ENCODE results near the gene PDE10A. TPM values are rescaled to one million over a fixed set of nuclear protein-coding genes. Genes with fewer than 3 reads are reported as not detected.
A peak's percentile ranks its signal among the peaks of the same experiment; 100 is the strongest.

The PDE10A gene
- total RNA-seq (2014; rRNA removed; shearing (Covaris generic)), result 0.02 and 0.07 TPM in 2 replicates

- DNase-seq (ENCODE audit: low read depth), result no peak
Measured at GRCh38 chr6:165662749-165663376, at the start of gene PDE10A. Gene PDE10A, minus strand, starts transcription at chr6:165663241. Its CDS starts 430 bp downstream, at chr6:165662811.

GRCh38 chr6:165708985-165709576 lies 46.0 kb upstream of the PDE10A start:
- no peak for DNase-seq (ENCODE audit: low read depth)

DNA sequence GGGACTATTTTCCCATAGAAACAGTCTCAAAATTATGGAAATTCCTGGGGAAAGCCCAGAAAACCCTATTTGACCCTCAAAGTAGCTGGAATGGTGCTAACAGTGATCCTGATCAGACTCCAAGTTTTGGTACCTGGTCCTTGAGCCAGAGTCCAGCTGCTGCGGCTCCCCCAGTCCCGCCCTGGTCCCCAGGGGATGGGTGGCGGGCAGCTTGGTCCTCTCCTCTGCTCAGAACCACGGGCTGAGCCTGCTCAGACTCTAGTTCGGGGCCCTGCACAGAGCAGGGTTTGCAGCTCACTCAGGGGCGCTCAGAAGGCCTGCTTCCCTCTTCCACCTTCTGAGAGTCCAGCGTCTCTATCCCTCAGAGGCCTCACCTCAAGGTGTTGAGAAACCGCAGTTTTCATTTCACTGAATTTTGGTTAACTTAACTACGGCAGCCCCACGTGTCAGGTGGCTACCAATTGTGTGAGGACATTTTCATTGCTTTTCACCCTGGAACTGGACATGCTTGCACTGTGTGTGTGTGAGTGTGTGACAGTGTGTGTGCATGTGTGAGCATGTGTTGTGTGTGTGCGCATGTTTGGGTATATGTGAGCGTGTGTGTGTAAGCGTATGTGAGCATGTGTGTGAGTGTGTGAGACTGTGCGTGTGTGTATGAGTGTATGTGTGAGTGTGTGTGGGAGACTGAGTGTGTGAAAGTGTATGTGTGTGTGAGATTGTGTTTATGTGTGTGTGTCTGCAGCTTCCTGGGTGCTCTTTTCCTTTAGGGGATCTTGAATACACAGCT lies 44.2 kb upstream of the PDE10A start:
- no peak for DNase-seq (ENCODE audit: low read depth)

DNA sequence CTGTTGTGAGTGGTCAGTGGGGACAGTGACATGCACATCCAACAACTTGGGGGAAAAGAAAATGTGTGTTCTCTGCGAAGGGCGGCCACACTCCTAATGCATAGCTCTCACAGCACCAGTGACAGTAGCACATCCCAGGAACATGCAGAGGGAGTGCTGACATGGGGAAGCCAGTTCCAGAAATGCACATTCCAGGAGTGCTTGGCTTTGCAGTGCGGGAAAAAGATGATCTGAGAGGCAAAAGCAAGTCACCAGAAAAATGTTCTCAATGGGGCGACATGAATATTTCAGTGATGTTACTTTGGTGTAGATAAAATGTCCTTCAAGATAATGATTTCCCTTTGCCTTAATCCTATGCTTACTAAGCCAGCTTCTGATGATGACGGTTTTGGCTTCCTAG lies 42.9 kb upstream of the PDE10A start:
- no peak for DNase-seq (ENCODE audit: low read depth)

- DNase-seq (ENCODE audit: low read depth), result no peak
Measured at GRCh38 chr6:165704045-165704748, 41.2 kb upstream of the PDE10A start.

GRCh38 chr6:165702669-165703068 lies 39.6 kb upstream of the PDE10A start:
- no peak for DNase-seq (ENCODE audit: low read depth)

DNA sequence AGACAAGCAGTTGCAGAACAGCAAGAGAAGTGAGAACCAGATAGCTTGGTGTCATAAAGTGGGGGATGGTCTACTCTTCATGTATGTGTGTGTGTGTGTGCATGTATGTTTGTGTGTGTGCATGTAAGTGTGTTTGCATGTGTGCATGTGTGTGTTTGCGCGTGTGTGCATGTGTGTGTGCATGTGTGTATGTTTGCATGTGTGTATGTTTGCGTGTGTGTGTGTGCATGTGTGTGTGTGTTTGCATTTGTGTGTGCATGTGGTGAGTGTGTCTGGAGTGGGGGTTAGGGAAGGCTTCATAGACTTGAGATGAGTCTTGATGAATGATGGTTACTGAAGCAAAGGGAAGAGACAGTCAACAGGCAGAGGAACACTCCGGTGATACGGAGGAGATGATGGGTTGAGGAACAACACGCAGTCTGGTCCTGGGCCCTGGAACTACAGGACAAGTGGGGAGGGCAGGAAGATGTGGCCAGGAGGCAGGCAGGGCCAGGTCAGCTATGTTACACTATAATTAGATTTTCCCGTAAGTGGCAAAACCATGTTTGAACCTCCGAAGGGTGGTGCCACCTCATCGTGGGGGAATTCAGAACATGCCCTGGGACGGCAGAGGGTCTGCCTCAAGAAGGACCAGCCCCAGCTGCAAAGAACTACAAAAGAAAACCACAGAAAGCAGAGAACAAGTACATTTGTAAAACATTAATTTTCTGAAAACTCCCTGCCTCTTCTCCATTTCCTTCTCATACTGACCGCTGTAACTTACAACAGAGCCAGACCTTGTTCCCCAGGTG lies 38.7 kb upstream of the PDE10A start:
- DNase-seq (ENCODE audit: low read depth), result no peak

DNA sequence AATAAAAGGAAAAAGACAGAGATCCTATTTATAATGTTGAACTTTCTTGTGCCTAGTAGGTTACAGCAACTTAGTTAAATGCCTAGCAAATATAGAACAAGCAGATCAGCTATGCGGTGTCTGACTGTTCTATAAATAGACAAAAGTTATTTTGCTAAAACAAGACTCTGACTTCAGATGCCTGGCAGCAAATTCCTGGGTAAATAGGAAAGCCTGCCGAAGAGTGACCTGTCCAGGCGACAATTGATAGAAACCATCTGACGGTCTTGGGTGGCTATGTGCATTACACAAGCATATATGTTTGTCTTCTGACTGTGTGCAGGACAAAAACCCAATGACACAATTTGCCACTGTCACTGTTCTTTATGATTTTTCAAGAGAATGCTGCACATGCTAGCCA lies 38.0 kb upstream of the PDE10A start:
- no peak for DNase-seq (ENCODE audit: low read depth)

DNA sequence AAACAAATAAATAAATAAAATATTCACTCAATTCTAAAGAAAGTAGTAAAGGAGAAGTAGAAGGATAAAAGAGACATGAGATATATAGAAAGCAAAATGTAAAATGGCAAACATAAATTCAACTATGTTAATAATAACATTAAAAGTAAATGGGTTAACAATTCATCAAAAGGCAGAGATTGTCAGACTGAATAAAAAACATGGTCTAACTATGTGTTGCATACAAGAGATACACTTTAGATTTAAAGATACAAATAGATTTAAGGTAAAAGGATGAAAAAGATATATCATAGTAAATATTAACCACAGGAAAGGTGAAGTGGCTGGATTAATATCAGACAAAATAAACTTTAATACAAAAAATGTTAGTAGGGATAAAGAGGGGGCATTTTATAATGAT lies 35.8 kb upstream of the PDE10A start:
- DNase-seq (ENCODE audit: low read depth), result no peak

GRCh38 chr6:165697171-165697570 lies 34.1 kb upstream of the PDE10A start:
- DNase-seq (ENCODE audit: low read depth), result no peak

DNA sequence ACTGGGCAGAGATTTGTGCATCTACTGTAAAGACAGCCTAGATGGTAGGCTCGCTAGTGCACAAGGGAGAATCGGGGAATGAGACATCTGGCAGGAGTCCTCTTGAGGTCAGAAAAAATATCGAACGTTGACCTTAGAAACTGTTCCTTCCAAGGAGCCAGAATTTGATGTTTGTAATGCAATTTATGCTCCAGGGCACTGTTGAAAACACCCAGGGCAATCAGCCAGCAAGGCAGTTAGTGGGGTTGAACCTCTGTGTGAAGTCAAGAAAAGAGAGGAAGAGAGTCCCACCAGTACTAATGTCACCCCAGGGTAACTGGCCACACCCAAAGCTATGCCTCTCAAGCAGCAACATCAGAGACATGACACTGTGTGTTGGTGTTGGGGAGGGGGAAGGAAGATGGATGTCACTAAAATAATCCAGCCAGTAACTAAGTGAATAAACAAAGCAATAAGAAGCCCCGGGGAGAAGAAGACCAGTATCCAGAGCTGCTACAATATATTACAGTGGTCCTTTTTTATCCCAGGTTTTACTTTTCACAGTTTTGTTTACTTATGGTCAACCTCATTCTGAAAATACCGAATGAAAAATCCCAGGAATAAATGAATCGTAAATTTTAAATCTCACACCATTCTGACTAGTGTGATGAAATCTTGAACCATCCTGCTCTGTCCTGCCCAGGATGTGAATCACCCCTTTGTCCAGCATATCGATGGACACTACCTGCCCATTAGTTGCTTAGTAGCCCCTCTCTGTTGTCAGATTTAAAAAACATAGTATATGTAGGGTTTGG lies 32.9 kb upstream of the PDE10A start:
- DNase-seq (ENCODE audit: low read depth), result peak; percentile 34

DNA sequence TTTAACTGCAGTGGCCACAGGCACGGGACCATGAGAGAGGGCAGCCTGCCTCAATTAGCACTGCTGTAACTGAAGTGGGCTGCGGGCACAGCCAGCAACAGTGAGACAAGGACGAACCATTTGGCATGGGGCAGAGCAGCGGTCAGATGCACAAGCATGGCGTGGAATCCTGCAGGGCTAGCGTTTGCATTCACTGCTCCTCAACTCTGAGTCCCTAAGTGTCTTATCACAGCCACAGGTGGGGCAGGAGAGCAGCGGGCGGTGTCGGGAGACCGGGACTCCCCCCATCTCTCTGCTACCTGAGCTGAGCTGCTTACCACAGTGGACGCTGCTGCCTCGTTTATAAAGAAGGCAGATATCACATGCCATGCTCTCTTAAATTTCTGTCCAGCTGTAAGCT lies 31.3 kb upstream of the PDE10A start:
- DNase-seq (ENCODE audit: low read depth), result no peak

DNA sequence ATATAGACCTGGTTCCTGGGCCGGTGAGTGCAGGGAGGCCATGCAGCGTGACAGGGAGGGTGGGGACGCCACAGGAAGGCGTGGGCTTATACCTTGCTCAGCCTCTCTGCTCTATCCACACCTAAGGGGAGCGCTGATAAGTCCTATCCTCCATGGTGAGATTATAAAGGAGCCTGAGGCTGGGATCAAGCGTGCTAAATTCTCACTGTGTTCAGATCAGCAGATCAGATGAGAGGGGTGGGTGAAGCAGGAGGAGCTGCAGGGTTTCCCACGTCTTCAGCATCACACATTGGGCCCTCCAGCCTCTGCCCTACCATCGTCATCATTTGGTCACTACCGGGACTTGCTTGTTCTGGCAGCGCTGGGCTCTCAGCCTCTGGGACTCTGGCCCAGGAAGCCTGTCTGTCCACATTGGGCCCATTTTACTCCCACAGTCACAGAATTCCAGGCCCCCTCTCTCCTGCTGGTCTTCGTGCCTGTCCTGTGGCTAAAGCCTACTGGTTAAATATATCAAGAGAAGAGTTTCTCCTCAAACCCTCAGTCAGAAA lies 29.1 kb upstream of the PDE10A start:
- peak; percentile 19 for DNase-seq (ENCODE audit: low read depth)

DNA sequence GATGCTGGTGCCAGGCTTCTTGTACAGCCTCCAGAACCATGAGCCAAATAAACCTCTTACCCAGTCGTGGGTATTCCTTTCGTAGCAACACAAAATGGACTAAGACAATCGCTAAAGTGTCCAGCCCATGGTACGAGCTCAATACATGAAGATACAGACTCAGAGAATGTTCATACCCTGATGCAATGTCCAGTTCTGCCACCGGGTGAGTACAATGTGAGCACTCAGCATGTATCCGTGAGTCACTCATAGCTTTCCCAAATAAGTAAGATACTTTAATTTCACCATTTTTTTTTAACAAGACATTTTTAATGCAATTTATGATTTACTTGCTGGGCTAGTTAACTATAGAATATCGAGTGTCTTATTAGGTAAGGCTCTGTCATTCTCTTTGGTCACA lies 26.7 kb upstream of the PDE10A start:
- no peak for DNase-seq (ENCODE audit: low read depth)

DNA sequence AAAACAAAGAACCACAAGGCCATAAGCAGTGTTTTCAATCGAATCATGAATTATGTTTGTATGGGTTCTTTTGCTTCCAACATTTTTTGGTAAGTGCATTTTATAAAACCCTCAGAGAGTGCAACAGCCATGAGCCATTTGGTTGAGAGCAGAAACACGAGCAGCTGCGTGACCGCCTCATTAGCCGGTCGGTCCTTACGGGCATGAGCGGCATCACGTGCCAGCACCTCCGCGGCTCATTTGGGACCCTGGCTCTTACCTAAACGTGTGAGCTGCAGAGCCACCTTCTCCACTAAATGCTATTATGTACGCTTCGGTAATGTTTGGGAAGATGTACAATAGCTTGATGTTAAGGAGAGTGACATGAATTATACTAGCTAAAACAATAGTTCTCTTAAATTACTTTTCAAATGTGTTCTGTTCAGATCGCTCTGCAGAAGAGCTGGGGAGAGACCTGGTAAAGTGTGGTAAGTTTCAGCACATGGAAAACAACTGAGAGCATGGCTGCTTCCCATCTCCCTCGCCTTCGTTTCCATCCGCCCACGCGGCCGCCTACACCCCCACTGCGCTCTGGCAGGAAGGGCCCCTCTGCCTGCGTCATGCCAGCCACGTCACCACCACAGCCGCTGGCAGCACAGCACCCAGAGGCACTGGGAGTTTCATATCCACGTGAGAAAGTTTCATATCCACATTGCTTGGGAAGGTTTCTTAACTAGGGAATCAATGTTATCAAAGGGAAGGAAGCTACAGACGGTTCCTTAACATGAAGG lies 23.7 kb upstream of the PDE10A start:
- no peak for DNase-seq (ENCODE audit: low read depth)

GRCh38 chr6:165685302-165685701 lies 22.3 kb upstream of the PDE10A start:
- DNase-seq (ENCODE audit: low read depth), result no peak

DNA sequence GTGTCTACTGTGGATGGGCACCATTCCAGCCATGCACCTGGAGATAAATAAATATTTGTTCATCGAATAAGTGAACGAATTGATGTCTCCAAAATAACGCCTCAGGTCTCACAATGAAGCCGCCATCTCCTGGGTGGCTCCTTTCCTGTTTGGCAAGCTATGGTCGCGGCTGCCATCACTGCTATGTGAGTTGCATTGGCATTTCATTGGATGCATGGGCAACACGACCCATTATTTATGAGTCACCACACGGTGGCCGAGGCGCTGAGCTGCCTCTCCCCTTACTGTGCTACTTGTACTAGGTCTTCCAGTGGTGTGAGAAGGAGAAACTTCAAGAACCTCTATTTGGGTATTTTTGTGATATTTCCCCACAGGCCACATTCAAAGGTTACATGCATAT lies 21.3 kb upstream of the PDE10A start:
- DNase-seq (ENCODE audit: low read depth), result no peak

DNA sequence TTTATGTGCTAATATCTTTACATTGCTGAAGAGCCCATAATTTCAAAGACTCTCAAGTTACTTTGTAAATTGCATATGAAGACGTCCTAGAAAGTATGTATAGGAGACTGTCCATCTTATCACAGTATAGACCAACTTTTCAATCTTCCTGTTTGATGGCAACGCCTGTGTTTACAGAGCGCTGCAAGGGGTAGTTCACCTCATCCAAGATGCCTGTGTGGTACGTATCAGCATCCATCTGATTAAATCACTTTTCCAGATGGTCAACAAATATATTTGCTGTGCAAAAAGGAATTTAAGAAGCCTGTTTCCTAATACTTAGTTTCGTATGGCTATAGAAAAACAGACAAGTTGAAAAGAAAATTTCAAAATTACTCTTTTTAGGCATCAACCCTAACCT lies 17.9 kb upstream of the PDE10A start:
- DNase-seq (ENCODE audit: low read depth), result no peak

GRCh38 chr6:165679326-165679725 lies 16.3 kb upstream of the PDE10A start:
- DNase-seq (ENCODE audit: low read depth), result no peak

- no peak for DNase-seq (ENCODE audit: low read depth)
Measured at GRCh38 chr6:165678904-165679303, 15.9 kb upstream of the PDE10A start.
